ENCODE results near the gene DLG2. TPM values are rescaled to one million over a fixed set of nuclear protein-coding genes. Genes with fewer than 3 reads are reported as not detected.
"Not testable (repeated sequence)": the region's sequence is repeated elsewhere in the genome, so short reads cannot be mapped to it uniquely, and the experiment has no call there.

DLG2 gene
- total and polyA plus RNA-seq, 9 of the 15 experiments (the other 6 are each of a cell fraction or from before 2014, with no cell fraction given), result 0.52 to 1.6 (median 0.95) TPM

DNA sequence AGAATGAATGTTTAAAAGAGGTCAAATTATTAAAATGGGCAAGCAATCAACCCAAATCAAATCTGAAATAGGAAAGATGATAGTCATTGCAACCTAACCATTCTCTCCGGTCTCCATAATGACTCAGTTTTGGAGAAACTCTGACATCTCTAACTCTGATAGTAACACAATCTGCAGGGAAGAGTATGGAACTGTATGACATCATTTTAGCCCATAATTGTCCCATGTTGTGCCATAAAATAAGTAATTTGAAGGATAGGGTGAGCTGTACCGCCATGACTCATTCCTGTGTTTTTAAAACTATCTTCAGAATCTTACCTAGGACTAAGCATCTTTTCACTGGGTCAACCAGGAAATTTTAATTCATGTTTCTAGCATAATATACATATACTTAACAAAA is 350.8 kb downstream of the DLG2 start:
- BruUV-seq (replicated peaks), result no TSS peak
- H3K9me3 ChIP-seq (replicated peaks; ENCODE audit: control insufficient read depth, insufficient read depth, low read depth, low read length), result no peaks in the 10 kb centered on the region; the same call in 1 of the 2 replicates
- no peak for ATAC-seq
- no peak for TF ChIP-seq SMAD1 (IDR thresholded peaks at IDR 0.05; ENCODE audit: low read depth, low read length, partially characterized antibody)
- H3K27me3 ChIP-seq (ENCODE audit: control insufficient read depth in 2 of 2, insufficient read depth in 2 of 2, low read length in 2 of 2), result no peaks in the 10 kb centered on the region
- H3K9me1 ChIP-seq (ENCODE audit: control insufficient read depth, insufficient read depth, low read length), result no peaks in the 10 kb centered on the region
- no peak overlapping the region for H3K4me3 ChIP-seq
- FAIRE-seq, result no peak
- in situ Hi-C loops (cut with MboI), result no loop called here
- ChIA-PET POLR2A (no interaction called here), CTCF (ENCODE audit: low intra/inter-chr PET ratio) (no interaction called here)
- intact Hi-C loops (cut with micrococcal nuclease), result no loop called here
- H4K20me1 ChIP-seq (replicated peaks; ENCODE audit: control insufficient read depth, insufficient read depth, low read length), result no peaks in the 10 kb centered on the region
- no peaks in the 10 kb centered on the region for H3K79me2 ChIP-seq (ENCODE audit: control insufficient read depth, insufficient read depth, low read length)
- no peak for DNase-seq (ENCODE audit: extremely low read depth in 1 of 4, low spot score in 3 of 4)
- WGBS (ENCODE audit: insufficient coverage, low coverage, missing lambda C conversion rate), result 0% methylated on average over 2 of the region's 2 CpGs
- no peaks in the 10 kb centered on the region for H3K36me3 ChIP-seq (ENCODE audit: control insufficient read depth, insufficient read depth, low read length)
- no peak overlapping the region for H3K9ac ChIP-seq (ENCODE audit: insufficient read depth in 1 of 2, low read depth in 2 of 2, low read length in 2 of 2)
- H3K27ac ChIP-seq (ENCODE audit: extremely low read depth, low read depth, low read length), result no peak overlapping the region
- H3K4me1 ChIP-seq (replicated peaks in 1 of 2; ENCODE audit: control insufficient read depth in 2 of 2, insufficient read depth in 2 of 2, low read length in 2 of 2), result no peaks in the 10 kb centered on the region
- H3K4me2 ChIP-seq (ENCODE audit: insufficient read depth, low read length), result no peak overlapping the region
- no peak overlapping the region for H2AFZ ChIP-seq (ENCODE audit: low read depth, low read length)

DNA sequence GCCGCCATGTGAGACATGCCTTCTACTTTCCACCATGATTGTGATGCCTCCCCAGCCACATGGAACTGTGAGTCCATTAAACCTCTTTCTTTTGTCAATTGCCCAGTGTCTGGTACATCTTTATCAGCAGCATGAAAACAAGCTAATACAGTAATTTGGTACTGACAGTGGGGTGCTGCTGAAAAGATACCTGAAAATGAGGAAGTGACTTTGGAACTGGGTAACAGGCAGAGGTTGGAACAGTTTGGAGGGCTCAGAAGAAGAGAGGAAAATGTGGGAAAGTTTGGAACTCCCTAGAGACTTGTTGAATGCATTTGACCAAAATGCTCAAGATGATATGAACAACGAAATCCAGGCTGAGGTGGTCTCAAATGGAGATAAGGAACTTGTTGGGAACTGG is 356.8 kb downstream of the DLG2 start:
- FAIRE-seq; H4K20me1 ChIP-seq (replicated peaks; ENCODE audit: control insufficient read depth, insufficient read depth, low read length); ATAC-seq; H2AFZ ChIP-seq (ENCODE audit: low read depth, low read length); H3K4me2 ChIP-seq (ENCODE audit: insufficient read depth, low read length); intact Hi-C loops (cut with micrococcal nuclease); H3K27me3 ChIP-seq (ENCODE audit: control insufficient read depth in 2 of 2, insufficient read depth in 2 of 2, low read length in 2 of 2); H3K79me2 ChIP-seq (ENCODE audit: control insufficient read depth, insufficient read depth, low read length); BruUV-seq (replicated peaks); H3K9me1 ChIP-seq (ENCODE audit: control insufficient read depth, insufficient read depth, low read length); DNase-seq (ENCODE audit: extremely low read depth in 1 of 4, low spot score in 3 of 4); H3K27ac ChIP-seq (ENCODE audit: extremely low read depth, low read depth, low read length); H3K9ac ChIP-seq (ENCODE audit: insufficient read depth in 1 of 2, low read depth in 2 of 2, low read length in 2 of 2); POLR2A ChIA-PET; in situ Hi-C loops (cut with MboI); H3K4me3 ChIP-seq; CTCF ChIA-PET (ENCODE audit: low intra/inter-chr PET ratio); H3K36me3 ChIP-seq (ENCODE audit: control insufficient read depth, insufficient read depth, low read length); H3K9me3 ChIP-seq (replicated peaks; ENCODE audit: control insufficient read depth, insufficient read depth, low read depth, low read length); H3K4me1 ChIP-seq (replicated peaks in 1 of 2; ENCODE audit: control insufficient read depth in 2 of 2, insufficient read depth in 2 of 2, low read length in 2 of 2): not testable (repeated sequence)
- 0% methylated on average over 2 of the region's 2 CpGs for WGBS (ENCODE audit: insufficient coverage, low coverage, missing lambda C conversion rate)

Measured in K562 (cell line).